Trophoblast cell (in vitro differentiated cells and primary cell): ENCODE measurements around the gene CFAP57.
A peak's percentile ranks its signal among the peaks of the same experiment; 100 is the strongest.

ENCODE experiments used
- DNase-seq, 2 donors: peaks; one replicate each; pipeline ENCODE4 v3.0.0-alpha.2; 2016
- H2AFZ ChIP-seq: 2 replicates; pipeline ENCODE4 v1.6.1; 2013; ENCODE audit warnings: low read length, moderate library complexity, mild to moderate bottlenecking; ENCODE audit not compliant: insufficient read depth, poor library complexity
- H2AK5ac ChIP-seq: 2 replicates; pipeline ENCODE4 v1.6.1; 2013; ENCODE audit warnings: mild to moderate bottlenecking, low read length
- H2BK120ac ChIP-seq: 2 replicates; pipeline ENCODE4 v1.6.1; 2013; ENCODE audit warnings: low read length, mild to moderate bottlenecking, moderate library complexity; ENCODE audit not compliant: insufficient read depth, poor library complexity
- H2BK12ac ChIP-seq: 2 replicates; pipeline ENCODE4 v1.6.1; 2013; ENCODE audit warnings: mild to moderate bottlenecking, low read length, moderate library complexity
- H2BK5ac ChIP-seq: 2 replicates; pipeline ENCODE4 v1.6.1; 2013; ENCODE audit warnings: low read length, low read depth, moderate library complexity, mild to moderate bottlenecking; ENCODE audit not compliant: poor library complexity
- H3K14ac ChIP-seq: 2 replicates; pipeline ENCODE4 v1.6.1; 2013; ENCODE audit warnings: mild to moderate bottlenecking, low read length
- H3K18ac ChIP-seq: 2 replicates; pipeline ENCODE4 v1.6.1; 2013; ENCODE audit warnings: mild to moderate bottlenecking, low read length
- H3K23ac ChIP-seq: 2 replicates; pipeline ENCODE4 v1.6.1; 2013; ENCODE audit warnings: low read length
- H3K27ac ChIP-seq: 2 replicates; pipeline ENCODE4 v1.5.1; 2013; ENCODE audit warnings: low read depth, mild to moderate bottlenecking, inconsistent platforms, low read length, moderate library complexity
- H3K27me3 ChIP-seq: 2 replicates; pipeline ENCODE4 v1.6.1; 2013; ENCODE audit warnings: inconsistent platforms, mild to moderate bottlenecking, low read length, moderate library complexity; ENCODE audit not compliant: insufficient read depth
- H3K36me3 ChIP-seq, 2 experiments: 1 replicate in 1 of 2; 2 replicates in 1 of 2; pipeline ENCODE4 v1.6.1; 2013; ENCODE audit warnings: low read length in 2 of 2, mild to moderate bottlenecking in 2 of 2, moderate library complexity in 1 of 2; ENCODE audit not compliant: insufficient read depth in 2 of 2, control insufficient read depth in 1 of 2
- H3K4ac ChIP-seq: 2 replicates; pipeline ENCODE4 v1.6.1; 2013; ENCODE audit warnings: low read depth, mild to moderate bottlenecking, low read length, moderate library complexity
- H3K4me1 ChIP-seq, 2 experiments: 1 replicate in 1 of 2; 2 replicates in 1 of 2; pipeline ENCODE4 v1.6.1; 2013; ENCODE audit warnings: low read length in 2 of 2, mild to moderate bottlenecking in 2 of 2, moderate library complexity in 1 of 2; ENCODE audit not compliant: insufficient read depth in 2 of 2, control insufficient read depth in 1 of 2
- H3K4me2 ChIP-seq: 2 replicates; pipeline ENCODE4 v1.6.1; 2013; ENCODE audit warnings: inconsistent platforms, mild to moderate bottlenecking, low read length, moderate library complexity
- H3K4me3 ChIP-seq: 2 replicates; pipeline ENCODE4 v1.5.1; 2013; ENCODE audit warnings: mild to moderate bottlenecking, low read depth, low read length, inconsistent platforms
- H3K79me1 ChIP-seq: one replicate; pipeline ENCODE4 v1.6.1; 2013; ENCODE audit warnings: low read length
- H3K79me2 ChIP-seq: 2 replicates; pipeline ENCODE4 v1.6.1; 2013; ENCODE audit warnings: low read length, mild to moderate bottlenecking; ENCODE audit not compliant: control insufficient read depth, insufficient read depth, poor library complexity
- H3K9ac ChIP-seq: 2 replicates; pipeline ENCODE4 v1.6.1; 2013; ENCODE audit warnings: mild to moderate bottlenecking, low read length
- H3K9me3 ChIP-seq: 2 replicates; pipeline ENCODE4 v1.6.1; 2013; ENCODE audit warnings: low read depth, mild to moderate bottlenecking, control low read depth, inconsistent platforms, low read length; ENCODE audit not compliant: insufficient read depth
- H4K12ac ChIP-seq: 2 replicates; pipeline ENCODE4 v1.6.1; 2013; ENCODE audit warnings: low read depth, mild to moderate bottlenecking, low read length, moderate library complexity
- H4K8ac ChIP-seq: 2 replicates; pipeline ENCODE4 v1.6.1; 2013; ENCODE audit warnings: low read depth, mild to moderate bottlenecking, low read length, moderate library complexity
- H4K91ac ChIP-seq: one replicate; pipeline ENCODE4 v1.6.1; 2013; ENCODE audit warnings: low read depth, mild to moderate bottlenecking, low read length, moderate library complexity
- WGBS: extraction: QIAGEN DNeasy Blood & Tissue Kit; methylation state at CpG from one replicate; pipeline ENCODE4 v1.1.7; 2013; ENCODE audit warnings: missing lambda C conversion rate; ENCODE audit not compliant: insufficient read length, insufficient coverage; ENCODE audit errors: extremely low coverage; 5-methylcytosine and 5-hydroxymethylcytosine counted together

The CFAP57 gene

GRCh38 chr1:43267291-43267805, 95.2 kb downstream of the CFAP57 start:
- no peak overlapping the region for H3K27ac ChIP-seq
- H4K12ac ChIP-seq = no peak overlapping the region
- H3K36me3 ChIP-seq = no peaks in the 10 kb centered on the region
- no peak overlapping the region for H4K8ac ChIP-seq
- no peak overlapping the region for H2AK5ac ChIP-seq
- WGBS = no CpG with 5 or more reads among the region's 9 CpGs
- H4K91ac ChIP-seq = no peak overlapping the region
- H3K9ac ChIP-seq = no peak overlapping the region
- no peak overlapping the region for H2AFZ ChIP-seq
- no peak overlapping the region for H3K23ac ChIP-seq
- H3K4me1 ChIP-seq = peaks cover 2 to 17% of the 10 kb centered on the region in 2 experiments
- H2BK5ac ChIP-seq = no peak overlapping the region
- H3K79me2 ChIP-seq = no peaks in the 10 kb centered on the region
- H3K4ac ChIP-seq = no peak overlapping the region
- H3K9me3 ChIP-seq = peaks cover 5% of the 10 kb centered on the region
- H2BK12ac ChIP-seq = no peak overlapping the region
- H3K27me3 ChIP-seq = no peaks in the 10 kb centered on the region
- no peak overlapping the region for H3K4me3 ChIP-seq
- H3K14ac ChIP-seq = no peak overlapping the region
- no peak overlapping the region for H3K4me2 ChIP-seq
- H3K18ac ChIP-seq = no peak overlapping the region
- no peaks in the 10 kb centered on the region for H3K79me1 ChIP-seq
- H2BK120ac ChIP-seq = no peak overlapping the region
- peak; percentile 86 to 87 for DNase-seq

GRCh38 chr1:43267818-43268425, 95.8 kb downstream of the CFAP57 start:
- Histone ChIP-seq H3K27me3 (no peaks in the 10 kb centered on the region), H3K4me2 (no peak overlapping the region), H2AK5ac (no peak overlapping the region), H3K9me3 (peaks cover 3% of the 10 kb centered on the region), H3K79me1 (no peaks in the 10 kb centered on the region), H3K9ac (no peak overlapping the region), H3K36me3 (no peaks in the 10 kb centered on the region), H2AFZ (no peak overlapping the region), H3K23ac (no peak overlapping the region), H3K18ac (no peak overlapping the region), H3K4me3 (no peak overlapping the region), H4K12ac (no peak overlapping the region), H2BK5ac (no peak overlapping the region), H4K91ac (no peak overlapping the region), H2BK120ac (no peak overlapping the region), H4K8ac (no peak overlapping the region), H3K79me2 (no peaks in the 10 kb centered on the region), H3K27ac (no peak overlapping the region), H3K4me1 (peaks cover 2 to 17% of the 10 kb centered on the region in 2 experiments), H3K4ac (no peak overlapping the region), H2BK12ac (no peak overlapping the region), H3K14ac (no peak overlapping the region)
- WGBS = no CpG with 5 or more reads among the region's 3 CpGs
- DNase-seq = no peak

GRCh38 chr1:43269627-43270375, 97.7 kb downstream of the CFAP57 start, which contains the start of gene TMEM125:
TSS of gene TMEM125 (plus strand) at chr1:43269983. CDS start at chr1:43272723, 2,740 bp downstream.
- no CpG with 5 or more reads among the region's 7 CpGs for WGBS

GRCh38 chr1:43270421-43271095, 98.4 kb downstream of the CFAP57 start:
- Histone ChIP-seq H4K8ac (no peak overlapping the region), H2BK120ac (no peak overlapping the region), H3K36me3 (no peaks in the 10 kb centered on the region), H2AFZ (no peak overlapping the region), H3K4me2 (peak overlapping the region; percentile 59), H4K91ac (no peak overlapping the region), H3K79me2 (no peaks in the 10 kb centered on the region), H3K4me1 (peaks cover 2 to 17% of the 10 kb centered on the region in 2 experiments), H3K23ac (no peak overlapping the region), H2AK5ac (no peak overlapping the region), H3K14ac (no peak overlapping the region), H4K12ac (no peak overlapping the region), H2BK5ac (no peak overlapping the region), H3K27me3 (no peaks in the 10 kb centered on the region), H3K4me3 (peak overlapping the region; percentile 51), H3K9ac (no peak overlapping the region), H3K9me3 (peaks cover 5% of the 10 kb centered on the region), H3K4ac (no peak overlapping the region), H3K27ac (no peak overlapping the region), H3K18ac (no peak overlapping the region), H2BK12ac (no peak overlapping the region), H3K79me1 (no peaks in the 10 kb centered on the region)
- no CpG with 5 or more reads among the region's 29 CpGs for WGBS
- DNase-seq = peak; percentile 73 to 81

More at GRCh38 chr1:43269627-43270375, 97.7 kb downstream of the CFAP57 start, which contains the start of gene TMEM125:
- Histone ChIP-seq H3K79me1 (no peaks in the 10 kb centered on the region), H3K9ac (no peak within 1 kb of the TSS), H3K4me1 (peaks cover 2 to 17% of the 10 kb centered on the region in 2 experiments), H2AK5ac (no peak within 1 kb of the TSS), H3K27ac (no peak within 1 kb of the TSS), H3K4me2 (peak within 1 kb of the TSS; percentile 59), H2BK12ac (no peak within 1 kb of the TSS), H3K14ac (no peak within 1 kb of the TSS), H3K27me3 (no peaks in the 10 kb centered on the region), H3K23ac (no peak within 1 kb of the TSS), H4K8ac (no peak within 1 kb of the TSS), H4K12ac (no peak within 1 kb of the TSS), H4K91ac (no peak within 1 kb of the TSS), H3K4ac (no peak within 1 kb of the TSS), H2BK5ac (no peak within 1 kb of the TSS), H3K4me3 (peak within 1 kb of the TSS; percentile 51), H3K36me3 (no peaks in the 10 kb centered on the region), H2BK120ac (no peak within 1 kb of the TSS), H3K18ac (no peak within 1 kb of the TSS), H2AFZ (no peak within 1 kb of the TSS), H3K79me2 (no peaks in the 10 kb centered on the region), H3K9me3 (peaks cover 5% of the 10 kb centered on the region)
- no peak for DNase-seq
